HFFc6 (cell line): ENCODE data around the gene COQ5. TPM values are rescaled to one million over a fixed set of nuclear protein-coding genes. Genes with fewer than 3 reads are reported as not detected.

Experiments used
- DNase-seq: peaks from one replicate; pipeline ENCODE4 v3.0.0-alpha.2; 2018
- H3K27ac Mint-ChIP-seq: 2 replicates; pipeline ENCODE4 v1.8.0; 2020; ENCODE audit warnings: mild to moderate bottlenecking, mixed read lengths
- H3K27me3 Mint-ChIP-seq: 2 replicates; pipeline ENCODE4 v1.8.0; 2021; ENCODE audit warnings: mild to moderate bottlenecking, moderate library complexity, mixed read lengths; ENCODE audit not compliant: insufficient read depth
- H3K36me3 Mint-ChIP-seq: 2 replicates; pipeline ENCODE4 v1.8.0; 2021; ENCODE audit warnings: low read depth, mixed read lengths
- H3K4me1 Mint-ChIP-seq: 2 replicates; pipeline ENCODE4 v1.8.0; 2020; ENCODE audit warnings: low read depth, mixed read lengths
- H3K4me3 Mint-ChIP-seq: 2 replicates; pipeline ENCODE4 v1.8.0; 2020; ENCODE audit warnings: mild to moderate bottlenecking, moderate library complexity, mixed read lengths
- H3K9me3 Mint-ChIP-seq: 2 replicates; pipeline ENCODE4 v1.8.0; 2020; ENCODE audit warnings: mild to moderate bottlenecking, mixed read lengths
- CTCF ChIP-seq: fragments of 200-600 bp; sonication (generic); IDR thresholded peaks from 2 replicates; pipeline ENCODE4 v1.5.0; 2021; ENCODE audit warnings: antibody characterized with exemption, mild to moderate bottlenecking
- total RNA-seq, 6 experiments: library from RNA; stranded (reverse); fragmentation: NEBNext Ultra II Directional; extraction: Animal tissue kit (Norgen Biotek cat#: 25700); gene quantifications; 2 replicates in 1 of 6; 3 replicates in 5 of 6; pipeline ENCODE4 v1.2.3, GENCODE V29; 2021

COQ5 gene
- total RNA-seq, 6 experiments from 2014 or later: 26.0 to 30.7 (median 27.4) TPM

GRCh38 chr12:120562906-120563305 lies 33.9 kb upstream of the COQ5 start:
- H3K36me3 Mint-ChIP-seq: peaks cover 27% of the 10 kb centered on the region

GRCh38 chr12:120557589-120557988 lies 28.6 kb upstream of the COQ5 start:
- peaks cover 2% of the 10 kb centered on the region; the same call in 1 of the 2 replicates for H3K27me3 Mint-ChIP-seq
- peaks cover 25% of the 10 kb centered on the region for H3K36me3 Mint-ChIP-seq
- no peak for DNase-seq
- no peaks in the 10 kb centered on the region for H3K9me3 Mint-ChIP-seq
- no peak overlapping the region for H3K4me3 Mint-ChIP-seq
- H3K4me1 Mint-ChIP-seq: peaks cover 11% of the 10 kb centered on the region
- H3K27ac Mint-ChIP-seq: peak overlapping the region; percentile 7; the same call in 1 of the 2 replicates
- TF ChIP-seq CTCF: no peak

More at GRCh38 chr12:120562906-120563305, 33.9 kb upstream of the COQ5 start:
- Mint-ChIP-seq H3K9me3 (no peaks in the 10 kb centered on the region), H3K4me3 (no peak overlapping the region), H3K27me3 (peaks cover 2% of the 10 kb centered on the region; the same call in 1 of the 2 replicates), H3K4me1 (peaks cover 1% of the 10 kb centered on the region), H3K27ac (no peak overlapping the region)
- DNase-seq: no peak
- TF ChIP-seq CTCF: no peak

- Mint-ChIP-seq H3K9me3 (no peaks in the 10 kb centered on the region), H3K4me1 (peaks cover 11% of the 10 kb centered on the region), H3K36me3 (peaks cover 30% of the 10 kb centered on the region), H3K27me3 (no peaks in the 10 kb centered on the region), H3K27ac (no peak overlapping the region), H3K4me3 (no peak overlapping the region)
- DNase-seq: no peak
- TF ChIP-seq CTCF: no peak
These were observed 25.7 kb upstream of the COQ5 start for GRCh38 chr12:120554678-120555077.

- Mint-ChIP-seq H3K9me3 (no peaks in the 10 kb centered on the region), H3K27ac (no peak overlapping the region), H3K36me3 (peaks cover 4% of the 10 kb centered on the region), H3K27me3 (no peaks in the 10 kb centered on the region; the same call in 1 of the 2 replicates), H3K4me3 (no peak overlapping the region), H3K4me1 (peaks cover 7% of the 10 kb centered on the region; the same call in 1 of the 2 replicates)
- DNase-seq: no peak
- TF ChIP-seq CTCF: no peak
These were observed 17.1 kb upstream of the COQ5 start for GRCh38 chr12:120546050-120546386.

GRCh38 chr12:120544691-120545090 lies 15.7 kb upstream of the COQ5 start:
- peaks cover 16% of the 10 kb centered on the region for H3K4me1 Mint-ChIP-seq
- H3K27ac Mint-ChIP-seq: no peak overlapping the region
- peaks cover 4% of the 10 kb centered on the region for H3K36me3 Mint-ChIP-seq
- TF ChIP-seq CTCF: no peak
- no peak overlapping the region for H3K4me3 Mint-ChIP-seq
- H3K27me3 Mint-ChIP-seq: no peaks in the 10 kb centered on the region; the same call in 1 of the 2 replicates
- DNase-seq: no peak
- no peaks in the 10 kb centered on the region for H3K9me3 Mint-ChIP-seq

- H3K27me3 Mint-ChIP-seq: no peaks in the 10 kb centered on the region; the same call in 1 of the 2 replicates
These were observed 13.2 kb upstream of the COQ5 start for GRCh38 chr12:120542166-120542565.

More at GRCh38 chr12:120542166-120542565, 13.2 kb upstream of the COQ5 start:
- Mint-ChIP-seq H3K9me3 (no peaks in the 10 kb centered on the region), H3K4me3 (no peak overlapping the region), H3K27ac (no peak overlapping the region), H3K36me3 (peaks cover 4% of the 10 kb centered on the region), H3K4me1 (peaks cover 41% of the 10 kb centered on the region)
- TF ChIP-seq CTCF: no peak
- DNase-seq: no peak
